Vagina (tissue), 2 donors: Measurements from ENCODE around the gene TDRD5.

Experiments used
- POLR2A ChIP-seq, 2 donors: fragments of 450-650 bp; IDR thresholded peaks; one replicate each; pipeline ENCODE4 v1.6.1; 2017; ENCODE audit warnings: antibody characterized with exemption in 2 of 2, mild to moderate bottlenecking in 2 of 2, moderate library complexity in 2 of 2
- POLR2AphosphoS5 ChIP-seq, 2 donors: sonication (generic); formaldehyde crosslinking; IDR thresholded peaks; one replicate each; pipeline ENCODE4 v1.9.0; 2017; ENCODE audit warnings: antibody characterized with exemption in 2 of 2, mild to moderate bottlenecking in 2 of 2, low read depth in 1 of 2; ENCODE audit not compliant: insufficient read depth in 1 of 2

DNA sequence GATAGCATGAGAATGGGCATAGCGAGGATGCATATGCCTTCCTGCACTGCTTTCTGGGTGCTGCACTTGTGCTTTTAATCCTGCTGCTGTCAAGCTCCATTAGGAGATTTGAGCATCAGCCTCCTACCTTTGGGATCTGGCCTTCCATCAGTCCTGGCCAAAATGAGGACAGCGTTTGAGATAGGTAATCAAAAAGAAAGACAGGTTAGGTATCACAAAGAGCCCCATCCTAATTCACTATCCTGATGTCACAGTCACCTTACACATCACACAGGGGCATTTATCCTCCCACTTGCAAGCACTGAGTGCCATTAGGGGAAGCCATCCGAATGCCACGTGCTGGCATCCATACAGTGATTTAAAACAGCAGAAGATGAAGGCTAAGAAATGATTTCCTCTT is 138.2 kb downstream of the TDRD5 start:
- no peak for TF ChIP-seq POLR2A (IDR thresholded peaks at IDR 0.05)
- TF ChIP-seq POLR2AphosphoS5 (IDR thresholded peaks at IDR 0.05; ENCODE audit: insufficient read depth in 1 of 2, low read depth in 1 of 2), result no peak
